Loucy (cell line): ENCODE data around the gene GABRB2.

Experiments
- CTCF ChIP-seq: fragments of 200-600 bp; sonication (generic); conservative IDR thresholded peaks from 2 replicates; pipeline ENCODE4 v1.5.1; 2014; ENCODE audit warnings: mild to moderate bottlenecking, antibody characterized with exemption, low read length
- EZH2phosphoT487 ChIP-seq: fragments of 200-600 bp; IDR thresholded peaks from 2 replicates; pipeline ENCODE4 v1.6.1; 2018; ENCODE audit warnings: antibody characterized with exemption, mild to moderate bottlenecking, moderate library complexity, borderline replicate concordance

GRCh38 chr5:161314033-161314432, 232.5 kb downstream of the GABRB2 start:
- TF ChIP-seq CTCF, result no peak
- no peak for TF ChIP-seq EZH2phosphoT487
